NB4 (cell line): ENCODE measurements around the gene B3GALT4.

Experiments used
- POLR2A ChIP-seq: IDR thresholded peaks from 2 replicates; pipeline ENCODE4 v1.6.1; 2011; ENCODE audit warnings: mild to moderate bottlenecking; ENCODE audit not compliant: insufficient read length; ENCODE audit errors: extremely low read depth
- TF ChIP-seq, protein P1 (sequence below): IDR thresholded peaks from one replicate; pipeline ENCODE4 v1.5.1; 2012; ENCODE audit warnings: low read depth, low read length
- TF ChIP-seq, protein P2 (sequence below): IDR thresholded peaks from 2 replicates; pipeline ENCODE4 v1.6.1; 2011; ENCODE audit warnings: low read depth, low read length

DNA sequence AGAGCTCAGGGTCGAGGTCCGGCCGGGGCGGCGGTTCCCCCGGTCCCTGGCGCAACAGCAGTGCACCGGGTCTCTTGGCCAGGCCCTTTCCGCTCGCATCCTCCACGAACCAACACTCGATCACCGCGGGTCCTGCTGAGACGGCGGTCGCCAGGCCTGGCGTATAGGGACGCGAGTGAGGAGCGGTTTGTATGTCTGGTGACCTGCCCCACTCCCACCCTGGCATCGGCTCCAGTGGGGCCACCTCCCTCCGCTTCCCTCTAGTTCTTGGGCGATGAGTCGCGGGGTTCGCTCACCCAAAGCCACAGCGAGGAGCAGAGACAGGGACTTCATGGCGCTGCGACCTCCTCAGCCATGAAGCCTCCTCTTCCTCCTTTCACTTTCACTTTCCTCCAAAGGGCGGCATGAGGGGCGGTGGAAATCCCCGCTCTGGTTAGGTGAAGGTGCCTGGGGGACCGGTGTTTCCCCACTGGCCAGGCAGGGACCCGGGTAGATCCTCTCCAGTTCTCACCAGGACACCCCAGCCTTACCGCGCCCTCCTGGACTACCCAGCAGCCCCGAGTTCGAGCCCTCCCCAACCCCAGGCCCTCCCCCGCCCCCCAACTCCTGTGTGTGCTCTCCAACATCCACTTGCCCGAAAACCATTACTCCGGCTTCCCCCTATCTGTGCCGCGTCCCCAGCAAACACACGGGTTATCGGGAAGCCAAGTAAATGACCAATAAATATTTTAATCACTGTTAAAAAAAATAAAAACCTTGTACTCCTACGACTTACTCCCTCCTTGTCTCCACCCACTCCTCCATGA lies 37.0 kb downstream of the B3GALT4 start, which contains the start of gene TAPBP:
- TF ChIP-seq, protein P1, sequence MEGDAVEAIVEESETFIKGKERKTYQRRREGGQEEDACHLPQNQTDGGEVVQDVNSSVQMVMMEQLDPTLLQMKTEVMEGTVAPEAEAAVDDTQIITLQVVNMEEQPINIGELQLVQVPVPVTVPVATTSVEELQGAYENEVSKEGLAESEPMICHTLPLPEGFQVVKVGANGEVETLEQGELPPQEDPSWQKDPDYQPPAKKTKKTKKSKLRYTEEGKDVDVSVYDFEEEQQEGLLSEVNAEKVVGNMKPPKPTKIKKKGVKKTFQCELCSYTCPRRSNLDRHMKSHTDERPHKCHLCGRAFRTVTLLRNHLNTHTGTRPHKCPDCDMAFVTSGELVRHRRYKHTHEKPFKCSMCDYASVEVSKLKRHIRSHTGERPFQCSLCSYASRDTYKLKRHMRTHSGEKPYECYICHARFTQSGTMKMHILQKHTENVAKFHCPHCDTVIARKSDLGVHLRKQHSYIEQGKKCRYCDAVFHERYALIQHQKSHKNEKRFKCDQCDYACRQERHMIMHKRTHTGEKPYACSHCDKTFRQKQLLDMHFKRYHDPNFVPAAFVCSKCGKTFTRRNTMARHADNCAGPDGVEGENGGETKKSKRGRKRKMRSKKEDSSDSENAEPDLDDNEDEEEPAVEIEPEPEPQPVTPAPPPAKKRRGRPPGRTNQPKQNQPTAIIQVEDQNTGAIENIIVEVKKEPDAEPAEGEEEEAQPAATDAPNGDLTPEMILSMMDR, result no peak
- TF ChIP-seq POLR2A, result peak; percentile 52
- TF ChIP-seq, protein P2, sequence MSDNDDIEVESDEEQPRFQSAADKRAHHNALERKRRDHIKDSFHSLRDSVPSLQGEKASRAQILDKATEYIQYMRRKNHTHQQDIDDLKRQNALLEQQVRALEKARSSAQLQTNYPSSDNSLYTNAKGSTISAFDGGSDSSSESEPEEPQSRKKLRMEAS, result peak; percentile 62
